Measurements from ENCODE around the gene SLC16A12. TPM values are rescaled to one million over a fixed set of nuclear protein-coding genes. Genes with fewer than 3 reads are reported as not detected.
"Not testable (repeated sequence)": the region's sequence is repeated elsewhere in the genome, so short reads cannot be mapped to it uniquely, and the experiment has no call there.

Gene SLC16A12
- total and polyA plus RNA-seq, 11 donors = 1.7 to 6.6 (median 2.9) TPM

- intact Hi-C loops (cut with DNase I) = no loop called here
- TF ChIP-seq POLR2A (IDR thresholded peaks at IDR 0.05) (no peak), CTCF (IDR thresholded peaks at IDR 0.05) (no peak)
- DNase-seq (no peak), ATAC-seq (no peak)
- H3K4me1 ChIP-seq = peaks cover 0 to 13% (median 0%) of the 10 kb centered on the region in 12 donors
- peaks cover 0 to 61% (median 0%) of the 10 kb centered on the region in 9 donors for H3K27me3 ChIP-seq
- no peaks in the 10 kb centered on the region for H3K9me3 ChIP-seq
- no peak overlapping the region for H3K4me3 ChIP-seq
- 67 to 79% (median 74%) methylated on average over 3 of the region's 3 CpGs for WGBS, 4 donors
- H3K36me3 ChIP-seq = no peaks in the 10 kb centered on the region
- H3K27ac ChIP-seq = no peak overlapping the region
Measured at GRCh38 chr10:89532476-89532875, 2.9 kb downstream of the SLC16A12 start.

GRCh38 chr10:89531359-89531758 is 4.0 kb downstream of the SLC16A12 start:
- Histone ChIP-seq H3K27ac (no peak overlapping the region), H3K4me3 (no peak overlapping the region), H3K9me3 (no peaks in the 10 kb centered on the region), H3K27me3 (peaks cover 0 to 50% (median 0%) of the 10 kb centered on the region in 9 donors), H3K4me1 (peaks cover 0 to 13% (median 0%) of the 10 kb centered on the region in 12 donors), H3K36me3 (no peaks in the 10 kb centered on the region)
- DNase-seq = no peak
- TF ChIP-seq CTCF (IDR thresholded peaks at IDR 0.05) (no peak), POLR2A (IDR thresholded peaks at IDR 0.05) (no peak)
- intact Hi-C loops (cut with DNase I) = no loop called here
- ATAC-seq = no peak
- WGBS, 4 donors = 69 to 87% (median 77%) methylated on average over 3 of the region's 3 CpGs

GRCh38 chr10:89529711-89530110 is 5.7 kb downstream of the SLC16A12 start:
- intact Hi-C loops (cut with DNase I); ATAC-seq; H3K27ac ChIP-seq; H3K36me3 ChIP-seq; H3K9me3 ChIP-seq; H3K4me1 ChIP-seq; H3K4me3 ChIP-seq; DNase-seq: not testable (repeated sequence)
- 91 to 94% (median 93%) methylated on average over 6 of the region's 6 CpGs for WGBS, 4 donors
- H3K27me3 ChIP-seq = peaks cover 0 to 34% (median 0%) of the 10 kb centered on the region in 9 donors

- H3K4me1 ChIP-seq = peaks cover 0 to 18% (median 6%) of the 10 kb centered on the region in 12 donors
- ATAC-seq = no peak
- H3K27me3 ChIP-seq = peaks cover 0 to 7% (median 0%) of the 10 kb centered on the region in 9 donors
- TF ChIP-seq POLR2A (IDR thresholded peaks at IDR 0.05) (no peak), CTCF (IDR thresholded peaks at IDR 0.05) (no peak)
- no peak overlapping the region for H3K4me3 ChIP-seq
- DNase-seq = no peak
- intact Hi-C loops (cut with DNase I) = no loop called here
- H3K27ac ChIP-seq = peak overlapping the region in 5 of 12 donors; percentile 13 to 43 (median 29)
- WGBS, 4 donors = 56 to 71% (median 63%) methylated on average over 4 of the region's 4 CpGs
- no peaks in the 10 kb centered on the region for H3K9me3 ChIP-seq
- no peaks in the 10 kb centered on the region for H3K36me3 ChIP-seq
Measured at GRCh38 chr10:89526358-89526757, 9.0 kb downstream of the SLC16A12 start.

GRCh38 chr10:89525556-89525955 is 9.8 kb downstream of the SLC16A12 start:
- intact Hi-C loops (cut with DNase I) = no loop called here
- ATAC-seq = no peak
- Histone ChIP-seq H3K4me3 (no peak overlapping the region), H3K4me1 (peaks cover 0 to 27% (median 11%) of the 10 kb centered on the region in 12 donors), H3K27ac (peak overlapping the region in 1 of 12 donors; percentile 43), H3K36me3 (no peaks in the 10 kb centered on the region), H3K27me3 (peaks cover 0 to 2% (median 0%) of the 10 kb centered on the region in 9 donors), H3K9me3 (no peaks in the 10 kb centered on the region)
- no peak for DNase-seq
- WGBS, 4 donors = 66 to 74% (median 68%) methylated on average over 5 of the region's 5 CpGs
- TF ChIP-seq CTCF (IDR thresholded peaks at IDR 0.05) (no peak), POLR2A (IDR thresholded peaks at IDR 0.05) (no peak)
